ENCODE results near the gene VSTM2B.

DNA sequence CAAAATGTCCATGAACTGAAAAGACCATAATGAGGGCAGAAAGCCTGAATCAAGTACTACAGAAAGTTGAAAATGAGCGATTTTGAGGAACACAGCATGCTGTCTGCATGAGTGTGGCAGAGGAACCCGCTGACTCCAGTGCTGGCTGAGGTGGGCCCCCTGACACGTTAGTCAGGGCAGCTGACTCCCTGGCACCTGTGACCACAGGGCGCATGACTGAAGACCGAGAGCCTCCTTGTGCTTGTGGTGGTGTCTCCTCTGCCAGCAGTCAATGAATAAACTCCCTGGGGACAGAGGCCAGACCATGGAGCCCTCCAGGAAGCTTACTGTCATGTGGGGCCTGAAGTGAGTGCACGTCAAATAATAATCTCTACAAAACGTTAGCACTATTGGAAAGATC lies 38.4 kb upstream of the VSTM2B start:
- TF ChIP-seq, protein P1, sequence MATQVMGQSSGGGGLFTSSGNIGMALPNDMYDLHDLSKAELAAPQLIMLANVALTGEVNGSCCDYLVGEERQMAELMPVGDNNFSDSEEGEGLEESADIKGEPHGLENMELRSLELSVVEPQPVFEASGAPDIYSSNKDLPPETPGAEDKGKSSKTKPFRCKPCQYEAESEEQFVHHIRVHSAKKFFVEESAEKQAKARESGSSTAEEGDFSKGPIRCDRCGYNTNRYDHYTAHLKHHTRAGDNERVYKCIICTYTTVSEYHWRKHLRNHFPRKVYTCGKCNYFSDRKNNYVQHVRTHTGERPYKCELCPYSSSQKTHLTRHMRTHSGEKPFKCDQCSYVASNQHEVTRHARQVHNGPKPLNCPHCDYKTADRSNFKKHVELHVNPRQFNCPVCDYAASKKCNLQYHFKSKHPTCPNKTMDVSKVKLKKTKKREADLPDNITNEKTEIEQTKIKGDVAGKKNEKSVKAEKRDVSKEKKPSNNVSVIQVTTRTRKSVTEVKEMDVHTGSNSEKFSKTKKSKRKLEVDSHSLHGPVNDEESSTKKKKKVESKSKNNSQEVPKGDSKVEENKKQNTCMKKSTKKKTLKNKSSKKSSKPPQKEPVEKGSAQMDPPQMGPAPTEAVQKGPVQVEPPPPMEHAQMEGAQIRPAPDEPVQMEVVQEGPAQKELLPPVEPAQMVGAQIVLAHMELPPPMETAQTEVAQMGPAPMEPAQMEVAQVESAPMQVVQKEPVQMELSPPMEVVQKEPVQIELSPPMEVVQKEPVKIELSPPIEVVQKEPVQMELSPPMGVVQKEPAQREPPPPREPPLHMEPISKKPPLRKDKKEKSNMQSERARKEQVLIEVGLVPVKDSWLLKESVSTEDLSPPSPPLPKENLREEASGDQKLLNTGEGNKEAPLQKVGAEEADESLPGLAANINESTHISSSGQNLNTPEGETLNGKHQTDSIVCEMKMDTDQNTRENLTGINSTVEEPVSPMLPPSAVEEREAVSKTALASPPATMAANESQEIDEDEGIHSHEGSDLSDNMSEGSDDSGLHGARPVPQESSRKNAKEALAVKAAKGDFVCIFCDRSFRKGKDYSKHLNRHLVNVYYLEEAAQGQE (IDR thresholded peaks at IDR 0.05; ENCODE audit: insufficient read depth in 1 of 2, low read depth in 2 of 2, low read length in 2 of 2), result no peak
- TF ChIP-seq SIN3A (IDR thresholded peaks at IDR 0.05; ENCODE audit: borderline replicate concordance, insufficient read depth, low read length) (no peak), TAF1 (IDR thresholded peaks at IDR 0.05; ENCODE audit: borderline replicate concordance, insufficient read depth, low read length) (no peak), POLR2AphosphoS5 (IDR thresholded peaks at IDR 0.05; ENCODE audit: low read depth, low read length) (no peak), FOXP2 (optimal IDR thresholded peaks at IDR 0.05; ENCODE audit: borderline replicate concordance, extremely low read depth, extremely low read length, insufficient read depth) (no peak)
